Adrenal gland (tissue), 5 donors: ENCODE data around the gene XYLT1.

Experiments used
- CTCF ChIP-seq, 6 experiments: fragments of 450-650 bp in 4 of 6; fragments of 200-600 bp in 2 of 6; sonication (generic) in 1 of 6; IDR thresholded peaks; 1 replicate in 5 of 6; 2 replicates in 1 of 6; pipeline versions ENCODE4 v1.5.1 to v1.8.0; 2016 to 2021; ENCODE audit warnings: antibody characterized with exemption in 6 of 6, mild to moderate bottlenecking in 2 of 6, moderate library complexity in 1 of 6
- POLR2A ChIP-seq, 2 donors: fragments of 450-650 bp; IDR thresholded peaks; one replicate each; pipeline ENCODE4 v1.6.1; 2017; ENCODE audit warnings: antibody characterized with exemption in 2 of 2, mild to moderate bottlenecking in 2 of 2, moderate library complexity in 1 of 2
- donor health status: DM: no; HTN: no; CAD: no.

GRCh38 chr16:17469011-17469740 lies 1.6 kb downstream of the XYLT1 start:
- TF ChIP-seq CTCF (IDR thresholded peaks at IDR 0.05) (no peak), POLR2A (IDR thresholded peaks at IDR 0.05) (no peak)
